ENCODE results near the gene FRY.

DNA sequence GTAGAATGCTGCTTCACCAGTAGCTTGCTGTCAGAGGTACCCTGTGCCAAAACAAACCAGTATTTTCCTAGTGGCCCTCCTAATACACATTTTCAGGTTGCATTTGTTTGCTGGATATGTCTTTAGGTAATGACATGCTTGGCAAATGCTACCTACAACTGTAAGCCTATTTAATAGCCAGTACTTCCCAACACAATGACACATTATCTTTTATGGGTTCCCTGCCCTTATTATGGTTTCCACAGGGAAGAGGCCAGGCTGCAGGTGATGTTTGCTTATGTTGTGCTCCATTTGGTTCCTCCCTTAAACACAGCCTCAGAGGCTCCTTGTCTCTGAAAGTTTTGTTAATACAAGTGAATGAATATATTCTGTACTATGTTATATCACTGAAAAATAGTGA lies 24.7 kb downstream of the FRY start:
- TF ChIP-seq POLR2AphosphoS5 (IDR thresholded peaks at IDR 0.05) (no peak), POLR2A (IDR thresholded peaks at IDR 0.05) (no peak)
- TF ChIP-seq, protein P1, sequence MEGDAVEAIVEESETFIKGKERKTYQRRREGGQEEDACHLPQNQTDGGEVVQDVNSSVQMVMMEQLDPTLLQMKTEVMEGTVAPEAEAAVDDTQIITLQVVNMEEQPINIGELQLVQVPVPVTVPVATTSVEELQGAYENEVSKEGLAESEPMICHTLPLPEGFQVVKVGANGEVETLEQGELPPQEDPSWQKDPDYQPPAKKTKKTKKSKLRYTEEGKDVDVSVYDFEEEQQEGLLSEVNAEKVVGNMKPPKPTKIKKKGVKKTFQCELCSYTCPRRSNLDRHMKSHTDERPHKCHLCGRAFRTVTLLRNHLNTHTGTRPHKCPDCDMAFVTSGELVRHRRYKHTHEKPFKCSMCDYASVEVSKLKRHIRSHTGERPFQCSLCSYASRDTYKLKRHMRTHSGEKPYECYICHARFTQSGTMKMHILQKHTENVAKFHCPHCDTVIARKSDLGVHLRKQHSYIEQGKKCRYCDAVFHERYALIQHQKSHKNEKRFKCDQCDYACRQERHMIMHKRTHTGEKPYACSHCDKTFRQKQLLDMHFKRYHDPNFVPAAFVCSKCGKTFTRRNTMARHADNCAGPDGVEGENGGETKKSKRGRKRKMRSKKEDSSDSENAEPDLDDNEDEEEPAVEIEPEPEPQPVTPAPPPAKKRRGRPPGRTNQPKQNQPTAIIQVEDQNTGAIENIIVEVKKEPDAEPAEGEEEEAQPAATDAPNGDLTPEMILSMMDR (IDR thresholded peaks at IDR 0.05 in 8 of 11, conservative IDR thresholded peaks at IDR 0.05 in 3 of 11) = no peak
